GM10248 (cell line): ENCODE measurements around the gene SV2B.

Experiments
- CTCF ChIA-PET: fragments of 300-600 bp; sonication (Branson Sonifier 250); formaldehyde crosslinking; extraction: SDS; loops from one replicate; lab custom pipeline; 2021; ENCODE audit warnings: antibody characterized with exemption; lab: Yijun Ruan, JAX
- POLR2A ChIA-PET: fragments of 350-650 bp; sonication (Branson Sonifier 250); formaldehyde crosslinking; extraction: SDS; loops from one replicate; lab custom pipeline; 2020; ENCODE audit warnings: antibody characterized with exemption; lab: Yijun Ruan, JAX
- DNase-seq: peaks from one replicate; pipeline ENCODE4 v3.0.0; 2012; ENCODE audit errors: extremely low spot score
- CTCF ChIP-seq: IDR thresholded peaks from 2 replicates; pipeline ENCODE4 v1.5.1; 2012; ENCODE audit warnings: mild to moderate bottlenecking, low read depth; ENCODE audit errors: extremely low read depth, missing control alignments, control extremely low read depth

Gene SV2B

GRCh38 chr15:91061997-91062396 is 38.1 kb upstream of the SV2B start:
- CTCF ChIA-PET, result interaction anchor here (0.7 to 1.9 kb wide), 5 partner anchors 12 to 210 kb away, joined by 3 to 6 read pairs (median 4); no protein-coding TSS in a partner anchor
- no peak for DNase-seq
- POLR2A ChIA-PET, result no interaction called here
- no peak for TF ChIP-seq CTCF

GRCh38 chr15:91065505-91065904 is 34.6 kb upstream of the SV2B start:
- POLR2A ChIA-PET, result no interaction called here
- TF ChIP-seq CTCF, result no peak
- CTCF ChIA-PET, result interaction anchor here (1.8 to 3.8 kb wide), 3 partner anchors 10 to 207 kb away, joined by 4 to 20 read pairs (median 8); no protein-coding TSS in a partner anchor
- no peak for DNase-seq

GRCh38 chr15:91067036-91067435 is 33.0 kb upstream of the SV2B start:
- ChIA-PET CTCF (interaction anchor here (0.7 to 3.8 kb wide), 5 partner anchors 9 to 205 kb away, joined by 4 to 20 read pairs (median 5); no protein-coding TSS in a partner anchor), POLR2A (no interaction called here)

GRCh38 chr15:91068436-91068835 is 31.6 kb upstream of the SV2B start:
- TF ChIP-seq CTCF, result no peak
- no peak for DNase-seq
- ChIA-PET POLR2A (no interaction called here), CTCF (interaction anchor here (0.8 to 3.8 kb wide), 3 partner anchors 13 to 204 kb away, joined by 3 to 20 read pairs (median 9); no protein-coding TSS in a partner anchor)

More at GRCh38 chr15:91067036-91067435, 33.0 kb upstream of the SV2B start:
- DNase-seq, result no peak
- TF ChIP-seq CTCF, result no peak

- TF ChIP-seq CTCF, result no peak
- ChIA-PET POLR2A (no interaction called here), CTCF (interaction anchor here (0.8 to 3.8 kb wide), 3 partner anchors 13 to 203 kb away, joined by 3 to 20 read pairs (median 9); no protein-coding TSS in a partner anchor)
- DNase-seq, result no peak
Measured at GRCh38 chr15:91068966-91069365, 31.1 kb upstream of the SV2B start.

- CTCF ChIA-PET, result interaction anchor here (1.0 to 1.5 kb wide), 3 partner anchors 16 to 115 kb away, joined by 3 to 5 read pairs (median 4); partner anchors contain the start of gene SV2B
Measured at GRCh38 chr15:91070872-91071271, 29.2 kb upstream of the SV2B start.

More at GRCh38 chr15:91070872-91071271, 29.2 kb upstream of the SV2B start:
- POLR2A ChIA-PET, result no interaction called here
- TF ChIP-seq CTCF, result no peak
- DNase-seq, result no peak
